ENCODE data around the gene CST5.

The CST5 gene, protein sequence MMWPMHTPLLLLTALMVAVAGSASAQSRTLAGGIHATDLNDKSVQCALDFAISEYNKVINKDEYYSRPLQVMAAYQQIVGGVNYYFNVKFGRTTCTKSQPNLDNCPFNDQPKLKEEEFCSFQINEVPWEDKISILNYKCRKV

DNA sequence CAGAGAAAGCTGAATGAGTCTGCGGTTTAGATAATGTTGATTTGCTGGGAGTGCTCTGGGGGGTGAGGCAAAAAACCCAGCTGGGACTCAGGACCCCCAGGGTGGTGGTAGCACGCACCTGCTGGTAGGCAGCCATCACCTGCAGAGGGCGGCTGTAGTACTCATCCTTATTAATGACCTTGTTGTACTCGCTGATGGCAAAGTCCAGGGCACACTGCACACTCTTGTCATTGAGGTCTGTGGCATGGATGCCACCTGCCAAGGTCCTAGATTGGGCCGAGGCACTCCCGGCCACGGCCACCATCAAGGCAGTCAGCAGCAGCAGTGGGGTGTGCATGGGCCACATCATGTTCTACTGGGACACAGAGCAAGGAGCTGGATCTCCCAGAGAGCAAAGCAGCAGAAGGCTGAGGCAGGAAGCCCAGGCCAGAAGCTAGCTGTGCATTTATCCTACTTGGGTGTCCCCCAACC is at the start of gene CST5:
Gene CST5 (minus strand): TSS at position 421 of the 471 bp plus-strand sequence. CDS start 72 bp downstream, at position 349.
- Histone ChIP-seq H3K27ac (ENCODE audit: low read depth, low read length) (no peak within 1 kb of the TSS), H3K27me3 (ENCODE audit: control insufficient read depth in 1 of 2, insufficient read depth in 2 of 2, low read length in 2 of 2) (no peaks in the 10 kb centered on the region), H3K4me3 (ENCODE audit: low read depth in 1 of 2, low read length in 2 of 2) (no peak within 1 kb of the TSS), H3K4me1 (ENCODE audit: insufficient read depth, low read length) (peaks cover 23% of the 10 kb centered on the region), H3K9me3 (ENCODE audit: low read length) (no peaks in the 10 kb centered on the region), H3K9ac (ENCODE audit: low read length) (no peak within 1 kb of the TSS), H3K36me3 (ENCODE audit: insufficient read depth, low read length) (no peaks in the 10 kb centered on the region)

DNA sequence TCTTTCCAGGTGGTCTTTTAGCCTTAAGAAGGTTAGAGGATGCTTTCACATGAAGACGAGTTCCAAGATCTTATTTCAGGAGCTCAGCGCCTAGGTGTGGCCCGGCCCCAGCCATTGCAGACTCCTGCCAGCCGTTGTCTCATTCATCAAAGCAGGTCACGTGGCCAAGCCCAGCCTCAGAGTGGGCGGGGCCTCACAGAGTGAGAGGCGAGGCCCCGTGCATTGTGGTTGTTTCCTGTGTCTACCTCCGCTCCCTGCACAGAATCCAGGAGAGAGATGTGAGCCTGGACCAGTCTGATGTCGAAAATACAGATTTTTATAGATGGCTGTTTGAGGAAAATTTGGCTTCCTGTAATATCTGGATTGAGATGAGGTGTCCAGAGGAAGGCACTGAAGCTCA is 49.2 kb upstream of the CST5 start:
- no peaks in the 10 kb centered on the region for H3K9me3 ChIP-seq (ENCODE audit: low read length)
- no peak overlapping the region for H3K9ac ChIP-seq (ENCODE audit: low read length)
- no peaks in the 10 kb centered on the region for H3K36me3 ChIP-seq (ENCODE audit: insufficient read depth, low read length)
- H3K27me3 ChIP-seq (ENCODE audit: control insufficient read depth in 1 of 2, insufficient read depth in 2 of 2, low read length in 2 of 2) = no peaks in the 10 kb centered on the region
- H3K27ac ChIP-seq (ENCODE audit: low read depth, low read length) = no peak overlapping the region
- no peak overlapping the region for H3K4me3 ChIP-seq (ENCODE audit: low read depth in 1 of 2, low read length in 2 of 2)
- H3K4me1 ChIP-seq (ENCODE audit: insufficient read depth, low read length) = no peaks in the 10 kb centered on the region

DNA sequence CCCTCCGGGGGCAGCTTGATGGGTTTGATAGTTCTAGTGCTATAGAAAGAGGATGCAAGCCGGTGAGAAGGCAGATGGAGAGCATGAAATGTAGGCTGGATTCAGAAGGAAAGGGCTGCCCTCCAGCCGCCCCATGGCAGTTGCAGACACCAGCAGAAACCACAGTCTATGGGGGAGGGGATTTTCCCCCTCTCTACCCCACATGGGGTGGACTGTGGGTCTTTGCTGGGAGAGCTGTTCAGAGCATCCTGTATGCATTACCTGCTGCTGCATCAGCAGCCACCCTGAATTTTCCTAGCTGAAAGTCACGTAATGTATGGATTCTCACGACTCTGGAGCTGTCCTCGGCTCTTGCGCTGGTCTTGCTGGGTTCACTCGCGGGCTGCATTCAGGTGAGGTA is 48.8 kb upstream of the CST5 start:
- no peaks in the 10 kb centered on the region for H3K9me3 ChIP-seq (ENCODE audit: low read length)

DNA sequence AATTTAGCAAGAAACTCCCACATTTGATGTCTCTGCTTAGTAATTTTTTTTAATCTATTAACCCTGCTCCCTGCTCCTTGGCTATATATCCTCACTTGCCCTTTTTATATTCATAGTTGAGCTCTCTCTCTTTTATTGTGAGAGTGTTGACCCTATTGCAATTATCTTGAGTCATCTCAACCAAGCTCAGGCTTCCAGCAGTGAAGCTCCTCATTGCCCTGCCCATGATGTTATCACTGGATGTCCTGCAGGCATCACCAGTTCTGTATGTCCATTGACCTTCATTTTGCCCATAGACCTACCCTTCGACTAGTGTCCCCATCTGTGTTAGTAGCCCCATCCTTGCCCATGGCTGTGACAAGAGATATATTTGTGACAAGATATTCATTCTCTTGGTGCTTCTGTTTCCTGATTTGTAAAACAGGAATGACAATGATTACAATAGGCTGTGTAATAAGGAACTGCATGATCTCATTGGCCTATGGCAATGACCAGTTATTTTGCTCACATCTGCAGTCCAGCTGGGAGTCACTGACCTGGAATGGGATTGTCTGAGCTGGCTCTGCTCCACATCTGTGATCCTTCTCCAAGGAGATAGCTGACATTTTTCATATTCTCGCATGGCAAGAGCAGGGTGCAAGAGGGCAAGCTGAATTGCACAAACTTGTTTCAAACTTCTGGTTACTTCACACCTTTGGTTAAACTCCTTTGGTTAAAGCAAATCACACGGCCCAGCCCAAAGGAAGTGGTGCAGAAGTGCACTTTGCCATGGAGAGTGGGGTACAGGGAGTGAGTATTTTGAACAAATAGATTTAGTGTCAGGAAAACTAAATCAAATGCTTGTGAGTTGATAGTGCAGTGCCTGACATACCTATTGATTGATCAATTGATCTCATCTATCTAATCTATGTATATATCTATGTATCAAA is 47.7 kb upstream of the CST5 start:
- H3K4me3 ChIP-seq (ENCODE audit: low read depth in 1 of 2, low read length in 2 of 2) = no peak overlapping the region

More for the DNA sequence above, 48.8 kb upstream of the CST5 start:
- Histone ChIP-seq H3K27me3 (ENCODE audit: control insufficient read depth in 1 of 2, insufficient read depth in 2 of 2, low read length in 2 of 2) (no peaks in the 10 kb centered on the region), H3K9ac (ENCODE audit: low read length) (no peak overlapping the region), H3K27ac (ENCODE audit: low read depth, low read length) (no peak overlapping the region), H3K36me3 (ENCODE audit: insufficient read depth, low read length) (no peaks in the 10 kb centered on the region), H3K4me1 (ENCODE audit: insufficient read depth, low read length) (no peaks in the 10 kb centered on the region), H3K4me3 (ENCODE audit: low read depth in 1 of 2, low read length in 2 of 2) (no peak overlapping the region)

DNA sequence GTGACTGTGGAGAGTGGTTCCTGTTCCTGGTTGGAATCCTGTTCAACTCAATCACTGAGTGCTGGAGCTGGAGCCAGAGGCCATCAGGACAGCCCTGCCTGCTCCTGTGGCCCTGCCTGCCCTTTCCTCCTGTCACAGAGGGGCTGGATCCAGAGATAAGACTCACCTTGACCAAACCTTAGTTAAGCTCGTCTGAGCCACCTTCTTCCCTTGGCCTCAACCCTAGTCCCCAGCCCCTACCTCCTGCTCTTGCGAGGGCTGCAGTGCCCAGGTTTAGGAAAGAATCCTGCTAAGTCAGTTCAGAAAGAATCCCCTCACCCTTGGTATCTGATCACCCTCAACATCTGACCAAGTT is 47.0 kb upstream of the CST5 start:
- Histone ChIP-seq H3K4me3 (ENCODE audit: low read depth in 1 of 2, low read length in 2 of 2) (no peak overlapping the region), H3K36me3 (ENCODE audit: insufficient read depth, low read length) (no peaks in the 10 kb centered on the region), H3K27ac (ENCODE audit: low read depth, low read length) (no peak overlapping the region), H3K9me3 (ENCODE audit: low read length) (no peaks in the 10 kb centered on the region), H3K9ac (ENCODE audit: low read length) (no peak overlapping the region), H3K4me1 (ENCODE audit: insufficient read depth, low read length) (no peaks in the 10 kb centered on the region), H3K27me3 (ENCODE audit: control insufficient read depth in 1 of 2, insufficient read depth in 2 of 2, low read length in 2 of 2) (no peaks in the 10 kb centered on the region)

More for the DNA sequence above, 47.7 kb upstream of the CST5 start:
- Histone ChIP-seq H3K9me3 (ENCODE audit: low read length) (no peaks in the 10 kb centered on the region), H3K9ac (ENCODE audit: low read length) (no peak overlapping the region), H3K27me3 (ENCODE audit: control insufficient read depth in 1 of 2, insufficient read depth in 2 of 2, low read length in 2 of 2) (no peaks in the 10 kb centered on the region), H3K36me3 (ENCODE audit: insufficient read depth, low read length) (no peaks in the 10 kb centered on the region), H3K27ac (ENCODE audit: low read depth, low read length) (no peak overlapping the region), H3K4me1 (ENCODE audit: insufficient read depth, low read length) (no peaks in the 10 kb centered on the region)

DNA sequence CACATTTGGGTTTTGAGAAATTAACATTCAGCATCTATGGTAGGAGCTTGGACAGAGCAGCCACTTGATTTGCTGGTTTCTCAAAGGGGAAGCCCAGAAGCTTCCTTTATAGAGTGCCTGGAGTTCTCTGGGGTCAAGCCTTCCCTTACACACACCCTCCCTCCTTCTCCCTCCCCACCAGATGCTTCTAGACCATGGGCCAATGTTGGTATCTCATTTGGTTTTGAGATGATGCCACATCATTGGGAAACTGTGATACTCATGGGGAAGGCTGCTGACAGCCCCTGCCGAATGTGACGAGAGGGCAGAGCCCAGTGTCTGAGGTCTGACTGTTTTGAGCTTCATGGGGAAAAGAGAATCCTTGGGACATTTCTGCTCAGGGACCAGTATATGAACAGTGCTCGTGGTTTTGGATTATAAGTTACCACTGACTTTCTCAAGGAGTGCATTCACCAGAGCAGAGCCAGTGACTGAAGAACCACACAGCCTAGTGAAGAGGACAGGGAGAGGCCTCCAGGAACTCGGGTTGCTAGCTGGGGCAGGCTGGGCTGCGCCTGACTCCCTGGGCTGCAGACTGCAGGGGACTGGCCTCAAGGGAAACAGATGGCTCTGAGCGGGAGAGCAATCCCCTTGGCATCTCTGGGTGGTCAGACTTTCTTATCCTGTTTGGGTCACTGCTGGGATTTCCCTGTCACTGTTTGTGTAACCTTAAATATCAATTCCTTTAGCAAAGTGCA is 46.4 kb upstream of the CST5 start:
- Histone ChIP-seq H3K9ac (ENCODE audit: low read length) (no peak overlapping the region), H3K9me3 (ENCODE audit: low read length) (no peaks in the 10 kb centered on the region), H3K27me3 (ENCODE audit: control insufficient read depth in 1 of 2, insufficient read depth in 2 of 2, low read length in 2 of 2) (no peaks in the 10 kb centered on the region), H3K27ac (ENCODE audit: low read depth, low read length) (no peak overlapping the region), H3K4me1 (ENCODE audit: insufficient read depth, low read length) (peaks cover 2% of the 10 kb centered on the region), H3K4me3 (ENCODE audit: low read depth in 1 of 2, low read length in 2 of 2) (no peak overlapping the region), H3K36me3 (ENCODE audit: insufficient read depth, low read length) (no peaks in the 10 kb centered on the region)

DNA sequence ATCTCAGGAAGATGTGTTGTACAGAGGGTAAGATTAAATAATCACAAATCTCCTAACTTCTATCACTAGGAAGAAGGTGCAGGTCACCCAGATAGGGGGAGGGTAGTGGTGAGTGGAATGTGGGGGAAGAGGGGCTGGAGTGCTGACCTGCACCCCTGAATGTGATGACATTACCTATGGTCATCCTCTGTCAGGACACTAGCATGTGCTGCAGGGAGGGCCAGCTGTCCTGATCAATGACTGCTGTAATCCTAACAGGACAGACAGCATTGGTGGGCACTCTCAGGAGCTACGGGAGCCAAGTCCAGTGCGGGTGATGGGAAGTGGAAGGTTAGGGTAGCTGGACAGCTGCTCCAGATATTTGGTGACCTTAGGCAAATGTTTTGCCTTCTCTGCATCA is 45.2 kb upstream of the CST5 start:
- Histone ChIP-seq H3K9ac (ENCODE audit: low read length) (no peak overlapping the region), H3K36me3 (ENCODE audit: insufficient read depth, low read length) (no peaks in the 10 kb centered on the region), H3K27ac (ENCODE audit: low read depth, low read length) (no peak overlapping the region), H3K27me3 (ENCODE audit: control insufficient read depth in 1 of 2, insufficient read depth in 2 of 2, low read length in 2 of 2) (no peaks in the 10 kb centered on the region), H3K9me3 (ENCODE audit: low read length) (no peaks in the 10 kb centered on the region), H3K4me3 (ENCODE audit: low read depth in 1 of 2, low read length in 2 of 2) (no peak overlapping the region), H3K4me1 (ENCODE audit: insufficient read depth, low read length) (peaks cover 11% of the 10 kb centered on the region)

DNA sequence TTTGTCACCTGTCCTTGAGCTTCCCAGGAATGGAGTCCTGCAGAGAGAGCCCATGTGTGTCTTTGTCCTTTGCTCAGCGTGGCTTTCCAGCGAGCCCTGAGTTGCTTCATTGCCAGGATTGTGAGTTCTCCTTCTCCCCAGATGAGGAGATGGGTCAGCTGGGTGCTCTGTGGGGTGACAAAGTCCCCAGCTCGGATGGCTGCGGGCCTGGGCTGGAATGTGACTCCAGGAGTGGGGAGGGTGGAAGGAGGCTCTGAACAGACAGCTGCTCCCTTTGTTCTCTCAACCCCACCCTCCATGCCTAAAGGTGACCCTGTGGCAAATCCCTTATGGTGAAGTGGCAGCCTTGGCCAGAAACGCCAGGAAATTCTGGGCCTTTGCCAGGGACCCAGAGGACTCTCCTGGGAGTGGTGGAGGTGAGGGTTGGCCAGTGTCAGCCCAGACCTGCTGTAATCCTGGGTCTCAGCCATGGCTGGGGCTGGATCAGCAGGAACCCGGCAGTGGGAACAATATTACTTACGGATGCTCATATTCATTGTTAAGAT is 44.4 kb upstream of the CST5 start:
- Histone ChIP-seq H3K27me3 (ENCODE audit: control insufficient read depth in 1 of 2, insufficient read depth in 2 of 2, low read length in 2 of 2) (no peaks in the 10 kb centered on the region), H3K4me1 (ENCODE audit: insufficient read depth, low read length) (peaks cover 11% of the 10 kb centered on the region), H3K4me3 (ENCODE audit: low read depth in 1 of 2, low read length in 2 of 2) (no peak overlapping the region), H3K36me3 (ENCODE audit: insufficient read depth, low read length) (no peaks in the 10 kb centered on the region), H3K27ac (ENCODE audit: low read depth, low read length) (no peak overlapping the region), H3K9me3 (ENCODE audit: low read length) (no peaks in the 10 kb centered on the region), H3K9ac (ENCODE audit: low read length) (no peak overlapping the region)

DNA sequence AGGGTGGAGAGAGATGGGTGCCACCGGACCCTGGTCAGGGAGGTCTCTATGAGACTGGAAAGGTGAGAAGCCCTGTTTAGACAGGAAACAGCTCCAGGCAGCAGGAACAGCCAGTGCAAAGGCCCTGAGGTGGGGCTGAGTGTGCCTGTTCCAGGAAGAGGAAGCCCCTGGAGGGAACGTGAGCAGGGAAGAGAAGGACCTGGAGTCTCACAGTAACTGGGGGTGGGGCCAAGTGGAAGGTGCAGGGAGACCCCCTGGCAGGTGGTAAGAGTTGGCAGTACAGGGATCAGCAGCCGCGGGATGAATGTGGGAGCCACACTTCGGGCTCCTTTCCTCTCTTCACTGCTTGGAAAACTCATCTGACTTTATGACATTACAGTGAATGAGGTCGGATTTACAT is 43.8 kb upstream of the CST5 start:
- Histone ChIP-seq H3K9me3 (ENCODE audit: low read length) (no peaks in the 10 kb centered on the region), H3K4me3 (ENCODE audit: low read depth in 1 of 2, low read length in 2 of 2) (no peak overlapping the region), H3K27me3 (ENCODE audit: control insufficient read depth in 1 of 2, insufficient read depth in 2 of 2, low read length in 2 of 2) (no peaks in the 10 kb centered on the region), H3K36me3 (ENCODE audit: insufficient read depth, low read length) (no peaks in the 10 kb centered on the region), H3K27ac (ENCODE audit: low read depth, low read length) (no peak overlapping the region), H3K4me1 (ENCODE audit: insufficient read depth, low read length) (peaks cover 11% of the 10 kb centered on the region), H3K9ac (ENCODE audit: low read length) (no peak overlapping the region)

DNA sequence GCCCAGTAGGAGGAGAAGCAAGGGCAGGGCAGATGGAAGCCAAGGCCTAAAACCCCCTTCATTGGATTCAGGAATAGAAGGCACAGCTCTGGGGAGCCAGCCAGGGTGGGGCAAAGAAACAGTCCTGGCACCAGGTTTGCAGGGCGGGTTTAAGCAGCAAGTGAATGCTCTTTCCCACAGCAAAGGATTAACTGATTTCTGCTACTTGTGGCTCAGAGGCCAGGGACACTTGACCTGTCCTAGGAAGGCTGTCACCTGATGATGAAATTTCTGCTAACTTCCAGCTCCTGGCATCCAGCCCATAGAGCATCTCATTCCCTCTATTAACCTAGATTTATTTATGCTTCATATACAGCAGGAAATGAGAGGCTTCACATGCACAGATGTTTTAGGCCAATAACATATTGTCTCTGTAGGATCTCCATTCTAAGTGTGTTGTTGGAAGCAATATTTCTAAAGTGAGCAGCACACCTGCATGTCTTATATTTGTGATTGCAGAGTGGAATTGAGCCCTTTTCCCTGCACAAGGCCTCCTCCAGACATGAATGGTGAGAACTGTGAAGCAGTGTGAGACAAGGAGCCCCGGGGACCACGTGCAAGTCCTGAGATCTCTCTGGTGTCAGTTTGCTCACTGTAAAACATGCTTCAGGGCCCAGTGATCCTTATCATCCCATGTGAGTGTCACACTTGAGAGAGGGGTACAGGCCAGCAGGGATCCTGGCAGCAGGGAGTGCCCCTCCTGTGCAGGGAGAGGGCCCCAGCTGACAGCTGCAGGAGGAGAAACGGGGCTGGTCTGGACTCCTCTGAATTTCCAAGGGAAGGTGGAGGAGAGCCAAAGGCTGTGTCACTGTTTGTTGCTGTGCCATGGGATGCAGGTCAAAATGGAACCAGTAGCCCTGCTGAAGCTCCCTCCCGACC is 41.1 kb upstream of the CST5 start:
- H3K36me3 ChIP-seq (ENCODE audit: insufficient read depth, low read length) = no peaks in the 10 kb centered on the region
- no peak overlapping the region for H3K4me3 ChIP-seq (ENCODE audit: low read depth in 1 of 2, low read length in 2 of 2)
- H3K9ac ChIP-seq (ENCODE audit: low read length) = no peak overlapping the region
- no peak overlapping the region for H3K27ac ChIP-seq (ENCODE audit: low read depth, low read length)
- H3K27me3 ChIP-seq (ENCODE audit: control insufficient read depth in 1 of 2, insufficient read depth in 2 of 2, low read length in 2 of 2) = no peaks in the 10 kb centered on the region
- peaks cover 11% of the 10 kb centered on the region for H3K4me1 ChIP-seq (ENCODE audit: insufficient read depth, low read length)
- no peaks in the 10 kb centered on the region for H3K9me3 ChIP-seq (ENCODE audit: low read length)

Measured in muscle layer of colon (tissue), 2 donors.